ENCODE data around the gene BRD3. TPM values are rescaled to one million over a fixed set of nuclear protein-coding genes. Genes with fewer than 3 reads are reported as not detected.

The BRD3 gene
- total and polyA plus RNA-seq, 2 donors = 11.6 to 20.2 TPM

- Histone ChIP-seq H3K27ac (ENCODE audit: low read depth) (no peak overlapping the region), H3K4me3 (ENCODE audit: low read depth, low read length) (no peak overlapping the region), H3K4me1 (ENCODE audit: insufficient read depth) (peaks cover 2% of the 10 kb centered on the region), H3K36me3 (ENCODE audit: insufficient read depth) (no peaks in the 10 kb centered on the region)
- no peak for DNase-seq (ENCODE audit: extremely low spot score)
- 82% methylated on average over 22 of the region's 22 CpGs for WGBS
Observed at GRCh38 chr9:134062461-134063087, 5.3 kb downstream of the BRD3 start.

DNA sequence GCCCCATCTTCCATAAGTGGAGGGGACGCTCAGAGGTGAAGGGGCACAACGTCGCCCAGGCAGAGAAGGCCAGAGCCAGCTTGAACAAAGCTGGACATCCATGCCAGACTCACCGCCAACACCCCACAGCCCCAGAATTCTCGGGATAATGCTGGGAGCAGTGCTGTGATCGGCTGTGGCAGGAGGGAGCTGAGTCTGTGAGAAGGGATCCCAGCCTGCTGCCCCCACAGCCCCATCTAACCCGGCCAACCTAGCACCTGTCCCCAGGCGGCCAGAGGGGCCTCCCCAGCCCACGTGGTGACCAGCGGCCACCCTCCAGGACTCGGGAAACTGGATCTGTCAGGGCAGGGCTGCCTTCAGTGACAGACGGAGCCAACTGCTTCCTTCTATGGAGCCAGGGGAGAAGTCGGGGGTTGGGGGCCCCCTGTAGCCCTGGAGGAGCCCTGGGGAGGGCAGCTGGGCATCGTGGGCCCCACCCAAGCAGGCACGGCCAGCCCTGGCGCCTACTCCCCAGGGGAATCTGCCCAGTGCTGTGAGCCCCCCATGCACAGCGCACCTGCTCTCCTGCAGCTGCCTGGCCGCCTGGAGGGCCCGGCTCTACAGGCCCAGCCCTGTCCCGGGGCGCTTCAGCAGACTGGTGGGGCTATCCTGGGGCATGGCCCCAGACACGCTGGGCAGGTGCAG lies 6.0 kb downstream of the BRD3 start:
- no peak overlapping the region for H3K27ac ChIP-seq (ENCODE audit: low read depth)
- no peaks in the 10 kb centered on the region for H3K36me3 ChIP-seq (ENCODE audit: insufficient read depth)
- DNase-seq (ENCODE audit: extremely low spot score) = no peak
- H3K4me3 ChIP-seq (ENCODE audit: low read depth, low read length) = no peak overlapping the region
- H3K4me1 ChIP-seq (ENCODE audit: insufficient read depth) = peaks cover 2% of the 10 kb centered on the region
- WGBS = 72% methylated on average over 22 of the region's 22 CpGs

- 88% methylated on average over 4 of the region's 4 CpGs for WGBS
Observed at GRCh38 chr9:134061019-134061687, 6.7 kb downstream of the BRD3 start.

GRCh38 chr9:134060546-134060945 lies 7.3 kb downstream of the BRD3 start:
- no peak overlapping the region for H3K27ac ChIP-seq (ENCODE audit: low read depth)
- peaks cover 6% of the 10 kb centered on the region for H3K4me1 ChIP-seq (ENCODE audit: insufficient read depth)
- no peak overlapping the region for H3K4me3 ChIP-seq (ENCODE audit: low read depth, low read length)
- WGBS = 70% methylated on average over 4 of the region's 4 CpGs
- DNase-seq (ENCODE audit: extremely low spot score) = no peak
- no peaks in the 10 kb centered on the region for H3K36me3 ChIP-seq (ENCODE audit: insufficient read depth)

More at GRCh38 chr9:134061019-134061687, 6.7 kb downstream of the BRD3 start:
- Histone ChIP-seq H3K4me1 (ENCODE audit: insufficient read depth) (peaks cover 2% of the 10 kb centered on the region), H3K4me3 (ENCODE audit: low read depth, low read length) (no peak overlapping the region), H3K36me3 (ENCODE audit: insufficient read depth) (no peaks in the 10 kb centered on the region), H3K27ac (ENCODE audit: low read depth) (no peak overlapping the region)
- no peak for DNase-seq (ENCODE audit: extremely low spot score)

- H3K4me1 ChIP-seq (ENCODE audit: insufficient read depth) = peaks cover 6% of the 10 kb centered on the region
- no peak for DNase-seq (ENCODE audit: extremely low spot score)
- no peak overlapping the region for H3K27ac ChIP-seq (ENCODE audit: low read depth)
- H3K36me3 ChIP-seq (ENCODE audit: insufficient read depth) = no peaks in the 10 kb centered on the region
- WGBS = 79% methylated on average over 17 of the region's 17 CpGs
- no peak overlapping the region for H3K4me3 ChIP-seq (ENCODE audit: low read depth, low read length)
Observed at GRCh38 chr9:134059661-134060395, 8.0 kb downstream of the BRD3 start.

- no peak for DNase-seq (ENCODE audit: extremely low spot score)
- no peaks in the 10 kb centered on the region for H3K36me3 ChIP-seq (ENCODE audit: insufficient read depth)
- 82% methylated on average over 16 of the region's 16 CpGs for WGBS
- H3K4me1 ChIP-seq (ENCODE audit: insufficient read depth) = peaks cover 6% of the 10 kb centered on the region
- H3K4me3 ChIP-seq (ENCODE audit: low read depth, low read length) = no peak overlapping the region
- no peak overlapping the region for H3K27ac ChIP-seq (ENCODE audit: low read depth)
Observed at GRCh38 chr9:134059188-134059641, 8.6 kb downstream of the BRD3 start.

DNA sequence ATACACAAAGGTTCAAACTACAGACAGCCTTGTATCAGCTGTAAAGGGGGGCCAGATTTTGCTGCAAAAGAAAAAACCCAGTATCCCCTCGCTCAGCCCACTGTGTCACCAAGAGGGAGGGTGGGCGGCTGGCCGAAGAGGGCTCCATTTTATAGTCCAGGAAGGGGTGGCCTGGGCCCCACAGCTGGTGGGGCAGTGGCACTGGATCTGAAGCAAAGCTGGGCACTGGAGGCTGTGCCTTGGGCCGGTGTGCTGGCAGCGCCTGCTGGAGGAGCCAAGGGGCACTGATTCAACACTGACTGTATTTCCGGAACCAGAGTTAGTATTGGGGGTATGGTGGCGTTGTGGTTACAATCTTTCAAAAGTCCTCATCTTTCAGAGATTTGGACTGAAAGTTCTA lies 9.1 kb downstream of the BRD3 start:
- H3K27ac ChIP-seq (ENCODE audit: low read depth) = no peak overlapping the region
- no peak overlapping the region for H3K4me3 ChIP-seq (ENCODE audit: low read depth, low read length)
- H3K36me3 ChIP-seq (ENCODE audit: insufficient read depth) = no peaks in the 10 kb centered on the region
- no peak for DNase-seq (ENCODE audit: extremely low spot score)
- peaks cover 6% of the 10 kb centered on the region for H3K4me1 ChIP-seq (ENCODE audit: insufficient read depth)
- WGBS = 77% methylated on average over 7 of the region's 7 CpGs

GRCh38 chr9:134057751-134058701 lies 9.8 kb downstream of the BRD3 start:
- WGBS = 72% methylated on average over 28 of the region's 28 CpGs
- no peak for DNase-seq (ENCODE audit: extremely low spot score)
- Histone ChIP-seq H3K4me3 (ENCODE audit: low read depth, low read length) (no peak overlapping the region), H3K27ac (ENCODE audit: low read depth) (no peak overlapping the region), H3K4me1 (ENCODE audit: insufficient read depth) (peaks cover 6% of the 10 kb centered on the region), H3K36me3 (ENCODE audit: insufficient read depth) (no peaks in the 10 kb centered on the region)

DNA sequence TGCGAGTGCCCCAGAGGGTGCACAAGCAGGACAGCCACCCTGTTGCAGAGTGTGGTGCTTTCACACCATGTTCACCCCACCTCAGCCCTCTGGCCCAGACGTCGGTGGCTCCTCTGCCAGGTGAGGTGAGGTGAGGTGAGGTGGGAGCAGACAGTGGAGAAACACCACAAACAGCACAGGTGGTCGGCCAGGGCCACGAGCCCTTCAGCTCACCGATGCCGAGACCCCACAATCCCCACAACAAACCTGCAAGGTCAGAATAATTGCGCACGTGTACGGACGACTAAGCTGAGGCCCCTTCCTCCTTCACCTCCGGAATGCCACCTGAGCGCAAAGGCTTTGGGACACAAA lies 10.5 kb downstream of the BRD3 start:
- no peak for DNase-seq (ENCODE audit: extremely low spot score)
- no peak overlapping the region for H3K27ac ChIP-seq (ENCODE audit: low read depth)
- no peaks in the 10 kb centered on the region for H3K36me3 ChIP-seq (ENCODE audit: insufficient read depth)
- 87% methylated on average over 13 of the region's 13 CpGs for WGBS
- no peak overlapping the region for H3K4me3 ChIP-seq (ENCODE audit: low read depth, low read length)
- H3K4me1 ChIP-seq (ENCODE audit: insufficient read depth) = peaks cover 5% of the 10 kb centered on the region

DNA sequence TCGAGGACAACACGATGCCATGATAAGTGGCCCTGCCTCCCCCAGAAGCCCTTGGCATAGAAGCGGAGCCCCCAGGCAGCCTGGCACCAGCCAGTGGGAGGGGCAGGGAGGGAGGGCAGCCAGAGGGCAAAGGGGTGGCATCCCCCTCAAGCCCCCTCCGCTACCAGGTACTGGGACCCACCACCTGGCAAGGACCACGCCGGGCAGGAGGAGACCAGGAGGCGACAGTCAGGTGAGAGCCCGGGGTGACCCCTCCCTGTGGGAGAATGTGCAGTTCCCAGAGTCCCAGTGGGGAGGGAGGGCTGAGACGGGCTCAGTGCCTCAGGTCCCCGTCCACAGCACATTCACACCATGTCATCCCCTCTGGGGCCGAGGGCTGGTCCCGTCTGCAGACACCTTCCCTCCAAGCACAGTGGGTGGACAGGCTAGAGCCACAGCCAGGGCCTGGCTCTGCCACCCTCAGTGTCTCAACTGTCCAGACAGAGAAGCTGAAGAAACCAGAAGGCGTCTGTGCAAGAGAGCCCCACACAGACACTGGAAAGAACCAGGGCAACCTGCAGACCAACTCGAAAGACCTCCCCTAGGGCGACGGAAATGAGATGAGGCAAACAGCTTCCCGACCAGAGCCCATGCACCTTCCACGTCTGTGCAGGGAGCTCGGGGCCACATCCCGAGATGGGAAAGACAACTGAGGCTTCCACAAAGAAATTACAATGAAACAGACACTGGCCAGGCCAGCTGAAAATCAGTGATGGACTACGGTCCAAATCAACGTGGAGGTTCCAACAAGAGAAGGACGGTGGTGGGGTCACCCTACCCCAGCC lies 11.1 kb downstream of the BRD3 start:
- Histone ChIP-seq H3K36me3 (ENCODE audit: insufficient read depth) (no peaks in the 10 kb centered on the region), H3K27ac (ENCODE audit: low read depth) (no peak overlapping the region), H3K4me3 (ENCODE audit: low read depth, low read length) (no peak overlapping the region), H3K4me1 (ENCODE audit: insufficient read depth) (peaks cover 4% of the 10 kb centered on the region)
- 80% methylated on average over 23 of the region's 23 CpGs for WGBS
- DNase-seq (ENCODE audit: extremely low spot score) = no peak

DNA sequence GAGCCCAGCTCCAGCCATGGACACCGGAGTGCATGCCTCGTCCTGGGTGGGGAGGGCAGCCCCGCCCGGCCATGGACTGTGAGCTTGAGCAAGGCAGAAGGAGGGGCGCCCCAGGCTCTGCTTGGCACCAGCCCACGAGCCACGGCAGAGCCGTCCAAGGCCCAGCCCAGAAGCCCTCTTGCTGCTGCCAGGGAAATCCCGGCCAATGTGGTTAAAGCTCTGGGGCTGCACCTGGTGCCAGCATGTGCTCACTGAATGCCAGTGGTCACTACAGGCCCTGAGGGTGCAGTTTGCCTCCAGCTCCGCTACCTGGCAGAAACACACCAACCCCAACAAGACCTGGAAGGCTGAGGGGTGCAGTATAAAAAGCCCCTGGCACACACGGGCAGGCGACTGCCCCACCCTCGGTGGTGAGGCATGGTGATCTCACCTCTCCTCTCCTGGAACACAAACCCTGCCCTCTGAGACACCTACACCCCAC lies 11.8 kb downstream of the BRD3 start:
- Histone ChIP-seq H3K4me3 (ENCODE audit: low read depth, low read length) (no peak overlapping the region), H3K4me1 (ENCODE audit: insufficient read depth) (peaks cover 4% of the 10 kb centered on the region), H3K36me3 (ENCODE audit: insufficient read depth) (no peaks in the 10 kb centered on the region), H3K27ac (ENCODE audit: low read depth) (no peak overlapping the region)
- no peak for DNase-seq (ENCODE audit: extremely low spot score)
- 18% methylated on average over 13 of the region's 13 CpGs for WGBS

Measured in urinary bladder (tissue), 4 donors.